Esophagus (tissue), 2 donors: ENCODE data around the gene KRT13. TPM values are rescaled to one million over a fixed set of nuclear protein-coding genes. Genes with fewer than 3 reads are reported as not detected.

Experiments
- H3K27ac ChIP-seq, 2 donors: one replicate each; pipeline ENCODE4 v1.5.1; 2013; ENCODE audit warnings: low read depth in 2 of 2, mild to moderate bottlenecking in 2 of 2, inconsistent platforms in 1 of 2, low read length in 1 of 2, moderate library complexity in 1 of 2
- H3K27me3 ChIP-seq, 2 donors: one replicate each; pipeline ENCODE4 v1.6.1; 2013; ENCODE audit warnings: low read length in 2 of 2, control low read depth in 1 of 2, mild to moderate bottlenecking in 1 of 2; ENCODE audit not compliant: insufficient read depth in 2 of 2, control insufficient read depth in 1 of 2
- H3K36me3 ChIP-seq, 2 donors: one replicate each; pipeline ENCODE4 v1.6.1; 2013; ENCODE audit warnings: low read length in 1 of 2; ENCODE audit not compliant: control insufficient read depth in 2 of 2, insufficient read depth in 2 of 2
- H3K4me1 ChIP-seq, 2 donors: one replicate each; pipeline ENCODE4 v1.6.1; 2013; ENCODE audit warnings: low read length in 1 of 2; ENCODE audit not compliant: control insufficient read depth in 2 of 2, insufficient read depth in 2 of 2
- H3K4me3 ChIP-seq, 2 donors: one replicate each; pipeline ENCODE4 v1.5.1; 2013; ENCODE audit warnings: low read length in 2 of 2, mild to moderate bottlenecking in 2 of 2, low read depth in 1 of 2, moderate library complexity in 1 of 2
- H3K9me3 ChIP-seq, 2 donors: one replicate each; pipeline ENCODE4 v1.6.1; 2013; ENCODE audit warnings: mild to moderate bottlenecking in 2 of 2, low read depth in 1 of 2, low read length in 1 of 2, moderate library complexity in 1 of 2; ENCODE audit not compliant: control insufficient read depth in 2 of 2, insufficient read depth in 1 of 2
- WGBS, 2 donors: extraction: QIAGEN DNeasy Blood & Tissue Kit; methylation state at CpG; one replicate each; pipeline ENCODE4 v1.1.7; 2013; 5-methylcytosine and 5-hydroxymethylcytosine counted together
- polyA plus RNA-seq, 2 donors: library from polyadenylated mRNA; stranded (reverse); fragments of 200-250 nt; gene quantifications; one replicate each; pipeline ENCODE4 v1.2.3, GENCODE V29; 2013
- donor health status: healthy with polysubstance abuse.
- donor health status: Bipolar disorder and iron deficiency.

KRT13 gene
- polyA plus RNA-seq, 2 donors, result 46,015 to 60,858 TPM

- no peak overlapping the region for H3K4me3 ChIP-seq
- WGBS, 2 donors, result 85% methylated on average over 11 of the region's 11 CpGs
- peak overlapping the region in 1 of 2 donors; percentile 50 for H3K27ac ChIP-seq
- no peaks in the 10 kb centered on the region for H3K36me3 ChIP-seq
- H3K27me3 ChIP-seq, result no peaks in the 10 kb centered on the region
- peaks cover 10 to 24% of the 10 kb centered on the region in 2 donors for H3K4me1 ChIP-seq
- H3K9me3 ChIP-seq, result no peaks in the 10 kb centered on the region
Measured at GRCh38 chr17:41464173-41464572, 41.2 kb downstream of the KRT13 start.

DNA sequence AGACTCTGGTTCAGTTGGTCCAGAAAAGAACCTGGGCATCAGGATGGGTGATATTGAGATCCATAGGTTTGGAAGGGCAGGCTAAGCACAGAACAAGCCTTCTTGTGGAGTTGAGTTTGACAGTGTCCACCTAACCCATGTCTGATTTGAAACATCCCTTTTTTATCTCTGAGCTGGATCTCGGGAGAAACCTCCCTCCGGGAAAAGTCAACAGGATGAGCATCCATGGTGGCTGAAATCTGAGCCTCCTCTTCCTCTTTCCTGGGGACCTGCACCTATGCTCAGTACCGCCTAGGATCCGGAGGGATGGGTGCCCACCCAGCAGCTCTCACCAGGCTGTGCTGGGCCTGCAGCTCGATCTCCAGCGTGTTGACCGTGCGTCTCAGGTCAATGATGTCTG lies 41.7 kb downstream of the KRT13 start:
- no peak overlapping the region for H3K4me3 ChIP-seq
- no peaks in the 10 kb centered on the region for H3K27me3 ChIP-seq
- H3K9me3 ChIP-seq, result no peaks in the 10 kb centered on the region
- 90 to 92% methylated on average over 8 of the region's 8 CpGs for WGBS, 2 donors
- H3K4me1 ChIP-seq, result peaks cover 10 to 24% of the 10 kb centered on the region in 2 donors
- no peaks in the 10 kb centered on the region for H3K36me3 ChIP-seq
- H3K27ac ChIP-seq, result no peak overlapping the region

DNA sequence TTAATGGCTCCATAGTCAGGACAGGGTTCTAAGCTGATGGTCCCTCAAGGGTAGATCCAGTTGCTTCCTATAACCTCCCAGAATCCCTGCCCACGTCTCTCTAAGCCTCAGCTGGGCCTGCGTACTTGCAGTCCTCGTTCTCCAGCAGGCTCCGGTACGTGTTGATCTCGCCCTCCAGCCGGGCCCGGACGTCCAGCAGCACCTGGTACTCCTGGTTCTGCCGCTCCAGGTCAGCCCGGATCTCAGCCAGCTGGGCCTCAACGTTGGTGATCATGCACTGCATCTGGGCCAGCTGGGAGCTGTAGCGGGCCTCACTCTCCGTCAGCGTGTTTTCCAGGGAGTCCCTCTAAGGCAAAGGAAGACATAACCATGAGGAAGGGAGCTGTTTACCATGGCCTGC lies 42.7 kb downstream of the KRT13 start:
- Histone ChIP-seq H3K9me3 (no peaks in the 10 kb centered on the region), H3K4me3 (no peak overlapping the region), H3K4me1 (peaks cover 10 to 24% of the 10 kb centered on the region in 2 donors), H3K27ac (no peak overlapping the region), H3K36me3 (no peaks in the 10 kb centered on the region), H3K27me3 (no peaks in the 10 kb centered on the region)
- whole genome bisulfite sequencing, 2 donors, result 63 to 66% methylated on average over 15 of the region's 15 CpGs

- Histone ChIP-seq H3K4me3 (no peak overlapping the region), H3K4me1 (peaks cover 0 to 7% of the 10 kb centered on the region in 2 donors), H3K36me3 (no peaks in the 10 kb centered on the region), H3K27ac (peak overlapping the region in 1 of 2 donors; percentile 1), H3K9me3 (no peaks in the 10 kb centered on the region), H3K27me3 (no peaks in the 10 kb centered on the region)
- WGBS, 2 donors, result 40 to 56% methylated on average over 4 of the region's 4 CpGs
Measured at GRCh38 chr17:41457676-41458075, 47.7 kb downstream of the KRT13 start.

GRCh38 chr17:41456204-41456603 lies 49.2 kb downstream of the KRT13 start:
- H3K9me3 ChIP-seq, result no peaks in the 10 kb centered on the region
- H3K4me1 ChIP-seq, result peaks cover 0 to 7% of the 10 kb centered on the region in 2 donors
- H3K4me3 ChIP-seq, result no peak overlapping the region
- H3K27me3 ChIP-seq, result no peaks in the 10 kb centered on the region
- no peaks in the 10 kb centered on the region for H3K36me3 ChIP-seq
- H3K27ac ChIP-seq, result peak overlapping the region in 1 of 2 donors; percentile 37
- 58% methylated on average over 3 of the region's 3 CpGs for WGBS, 2 donors

DNA sequence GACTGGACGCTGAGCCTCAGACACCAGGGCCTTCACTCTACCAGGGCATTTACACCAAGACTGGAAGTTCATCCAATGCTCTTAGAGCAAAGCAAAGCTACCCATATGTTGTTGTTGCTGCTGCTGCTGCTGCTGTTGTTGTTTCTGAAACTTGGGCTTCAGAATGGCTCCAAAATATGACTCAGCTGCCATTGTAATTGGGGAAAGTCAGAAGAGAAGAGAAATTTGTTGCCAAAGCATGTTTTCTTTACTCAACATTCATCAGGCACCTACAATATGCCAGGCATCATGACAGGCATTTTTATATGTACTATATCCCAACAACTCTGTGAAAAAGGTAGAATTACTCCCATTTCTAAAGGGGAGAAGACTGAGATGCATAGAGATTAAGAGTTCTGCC lies 50.2 kb downstream of the KRT13 start:
- H3K27me3 ChIP-seq, result no peaks in the 10 kb centered on the region
- no peaks in the 10 kb centered on the region for H3K9me3 ChIP-seq
- no peak overlapping the region for H3K27ac ChIP-seq
- WGBS, 2 donors, result 81 to 86% methylated on average over 1 of the region's 1 CpG
- H3K4me3 ChIP-seq, result no peak overlapping the region
- peaks cover 0 to 7% of the 10 kb centered on the region in 2 donors for H3K4me1 ChIP-seq
- H3K36me3 ChIP-seq, result no peaks in the 10 kb centered on the region

- H3K27me3 ChIP-seq, result no peaks in the 10 kb centered on the region
- no peaks in the 10 kb centered on the region for H3K9me3 ChIP-seq
- H3K27ac ChIP-seq, result no peak overlapping the region
- no peak overlapping the region for H3K4me3 ChIP-seq
- WGBS, 2 donors, result 85 to 94% methylated on average over 3 of the region's 3 CpGs
- H3K4me1 ChIP-seq, result peaks cover 0 to 2% of the 10 kb centered on the region in 2 donors
- no peaks in the 10 kb centered on the region for H3K36me3 ChIP-seq
Measured at GRCh38 chr17:41453066-41453465, 52.3 kb downstream of the KRT13 start.

GRCh38 chr17:41452281-41452680 lies 53.1 kb downstream of the KRT13 start:
- 52 to 59% methylated on average over 4 of the region's 4 CpGs for WGBS, 2 donors
- peaks cover 0 to 2% of the 10 kb centered on the region in 2 donors for H3K4me1 ChIP-seq
- no peaks in the 10 kb centered on the region for H3K36me3 ChIP-seq
- H3K27me3 ChIP-seq, result no peaks in the 10 kb centered on the region
- H3K9me3 ChIP-seq, result no peaks in the 10 kb centered on the region
- no peak overlapping the region for H3K27ac ChIP-seq
- H3K4me3 ChIP-seq, result no peak overlapping the region

GRCh38 chr17:41451154-41451728 lies 54.2 kb downstream of the KRT13 start:
- WGBS, 2 donors, result 77 to 87% methylated on average over 2 of the region's 2 CpGs
- H3K27ac ChIP-seq, result no peak overlapping the region
- no peaks in the 10 kb centered on the region for H3K9me3 ChIP-seq
- H3K4me1 ChIP-seq, result peaks cover 0 to under 1% of the 10 kb centered on the region in 2 donors
- no peaks in the 10 kb centered on the region for H3K36me3 ChIP-seq
- H3K27me3 ChIP-seq, result no peaks in the 10 kb centered on the region
- H3K4me3 ChIP-seq, result no peak overlapping the region
